ENCODE results near the gene KIF5A.
A peak's percentile ranks its signal among the peaks of the same experiment; 100 is the strongest.
"Not testable (repeated sequence)": the region's sequence is repeated elsewhere in the genome, so short reads cannot be mapped to it uniquely, and the experiment has no call there.

KIF5A gene

DNA sequence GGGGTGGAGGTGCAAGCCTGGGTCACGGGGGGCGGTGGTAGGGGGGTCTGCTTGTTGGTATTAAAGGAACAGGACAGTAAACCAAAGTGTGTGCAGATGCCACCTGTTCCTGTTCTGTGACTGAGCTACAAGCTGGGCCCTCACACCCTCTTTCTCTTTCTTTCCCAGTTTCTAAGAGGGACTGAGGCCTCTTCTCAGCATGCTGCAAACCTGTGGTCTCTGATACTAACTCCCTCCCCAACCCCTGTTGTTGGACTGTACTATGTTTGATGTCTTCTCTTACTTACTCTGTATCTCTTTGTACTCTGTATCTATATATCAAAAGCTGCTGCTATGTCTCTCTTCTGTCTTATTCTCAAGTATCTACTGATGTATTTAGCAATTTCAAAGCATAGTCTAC, 34.2 kb downstream of the KIF5A start:
- DNase-seq (ENCODE audit: low spot score) = no peak

DNA sequence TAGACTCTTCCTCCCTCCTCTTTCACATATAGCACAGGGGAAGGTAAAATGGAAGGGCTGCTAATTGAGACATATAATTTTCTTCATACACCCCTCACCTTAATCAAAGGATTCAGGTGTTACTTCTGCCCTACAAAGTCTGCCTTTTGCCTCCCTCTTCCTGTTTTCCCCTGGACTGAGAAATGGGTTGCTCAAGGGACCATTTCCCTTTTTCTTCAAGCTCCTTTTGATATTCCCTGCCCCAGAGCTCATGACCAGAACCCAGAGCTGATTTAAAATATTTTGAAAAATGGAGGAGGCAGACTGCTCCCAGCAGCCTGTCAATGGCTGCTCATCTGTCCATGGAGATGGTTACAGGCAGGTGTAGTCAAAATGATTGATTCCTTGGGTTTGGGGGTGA, 34.8 kb downstream of the KIF5A start:
- DNase-seq (ENCODE audit: low spot score) = no peak

DNA sequence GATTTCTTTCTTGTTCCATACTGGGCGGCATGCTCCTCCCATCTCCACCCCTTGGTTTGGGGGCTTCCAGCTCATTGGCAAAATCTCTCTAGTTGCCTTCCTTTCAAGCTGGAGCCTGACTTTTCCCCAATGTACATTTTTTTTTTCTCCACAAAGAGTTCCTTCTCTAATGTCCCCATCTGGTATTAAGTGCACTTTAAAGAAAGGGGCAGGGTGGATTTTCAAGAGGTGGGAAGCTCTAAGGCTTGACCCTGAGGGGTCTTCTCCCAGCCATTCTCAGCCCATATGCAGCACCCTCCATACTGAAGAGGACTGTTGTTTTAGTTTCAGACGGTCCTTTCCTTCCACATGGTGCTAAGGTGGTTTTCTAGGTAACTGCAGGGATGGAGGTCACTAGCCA, 35.3 kb downstream of the KIF5A start:
- no peak for DNase-seq (ENCODE audit: low spot score)

DNA sequence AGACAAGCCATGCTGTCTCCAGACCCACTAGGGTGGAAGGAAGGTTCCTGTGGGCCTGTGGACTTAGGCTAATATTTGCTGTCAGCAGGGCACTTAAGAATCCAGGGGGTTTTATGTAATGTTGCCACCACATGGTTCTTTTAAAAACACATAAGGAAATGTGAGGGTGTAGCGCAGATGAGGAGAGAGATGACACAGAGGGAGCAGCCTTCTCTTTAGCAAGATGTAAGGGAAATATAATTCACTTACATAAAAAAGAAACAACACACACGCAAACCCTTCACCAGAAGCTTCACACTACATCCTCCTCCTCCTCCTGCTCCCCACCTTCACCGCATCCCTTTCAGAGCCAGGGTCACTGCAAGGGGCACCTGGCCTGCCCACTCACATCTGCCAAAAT, 36.3 kb downstream of the KIF5A start:
- DNase-seq (ENCODE audit: low spot score) = no peak

DNA sequence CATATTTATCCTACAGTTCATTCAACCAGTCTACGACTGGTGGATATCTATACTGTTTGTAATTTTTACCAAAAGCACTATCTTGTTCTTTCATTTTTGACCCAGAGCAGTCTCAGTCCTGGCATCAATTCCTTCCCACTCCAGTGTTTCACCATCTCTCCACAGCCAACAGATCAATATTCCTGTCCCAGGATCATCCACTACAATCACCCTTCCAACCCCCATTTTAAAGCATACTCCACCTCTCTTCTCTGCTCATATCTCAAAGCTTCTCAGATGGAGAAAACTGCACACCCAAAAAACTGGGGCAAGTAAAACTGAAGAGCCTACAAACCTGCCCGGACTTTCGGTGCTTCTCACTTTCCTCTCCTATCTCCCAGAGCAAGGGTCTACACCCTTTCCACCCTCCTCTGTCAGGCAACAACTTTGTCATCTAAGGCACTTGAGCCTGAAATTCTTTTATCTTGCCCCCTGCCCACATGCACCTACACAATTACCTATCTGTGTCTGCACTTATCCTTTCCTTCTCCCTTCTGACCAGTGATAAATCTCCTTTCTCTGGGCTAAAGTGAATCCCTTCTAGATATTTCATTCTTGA, 37.1 kb downstream of the KIF5A start:
- DNase-seq (ENCODE audit: low spot score) = no peak

DNA sequence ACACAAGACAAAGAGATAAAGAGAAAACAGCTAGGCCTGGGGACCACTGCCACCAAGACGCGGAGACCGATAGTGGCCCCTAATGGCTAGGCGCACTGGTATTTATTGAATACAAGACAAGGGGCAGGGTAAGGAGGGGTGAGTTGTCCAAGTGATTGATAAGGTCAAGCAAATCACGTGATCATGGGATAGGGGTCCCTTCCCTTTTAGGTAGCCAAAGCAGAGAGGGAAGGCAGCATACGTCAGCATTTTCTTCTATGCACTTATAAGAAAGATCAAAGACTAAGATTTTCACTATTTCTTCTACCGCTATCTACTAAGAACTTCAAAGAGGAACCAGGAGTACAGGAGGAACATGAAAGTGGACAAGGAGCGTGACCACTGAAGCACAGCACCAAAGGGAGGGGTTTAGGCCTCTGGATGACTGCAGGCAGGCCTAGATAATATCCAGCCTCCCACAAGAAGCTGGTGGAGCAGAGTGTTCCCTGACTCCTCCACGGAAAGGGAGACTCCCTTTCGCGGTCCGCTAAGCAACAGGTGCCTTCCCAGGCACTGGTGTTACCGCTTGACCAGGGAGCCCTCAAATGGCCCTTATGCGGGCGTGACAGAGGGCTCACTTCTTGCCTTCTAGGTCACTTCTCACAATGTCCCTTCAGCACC, 39.2 kb downstream of the KIF5A start:
- DNase-seq (ENCODE audit: low spot score) = not testable (repeated sequence)

DNA sequence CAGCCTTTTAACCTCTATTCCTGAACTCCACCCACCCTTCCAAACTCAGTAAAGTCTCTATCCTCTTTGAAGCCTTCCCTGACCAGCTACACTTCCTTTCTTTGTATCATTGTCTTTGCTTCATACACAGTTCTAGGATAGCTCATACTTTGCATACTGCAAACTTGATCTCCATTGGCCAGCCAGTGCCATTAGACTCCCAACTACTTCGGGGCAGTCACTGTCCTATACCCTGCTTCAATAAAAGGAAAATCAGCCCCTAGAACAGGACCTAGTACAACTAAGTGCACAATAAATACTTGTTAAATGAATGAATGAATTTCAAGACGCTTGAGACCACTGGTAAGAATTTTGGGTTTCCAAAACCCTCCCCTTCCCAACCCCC, 40.6 kb downstream of the KIF5A start:
- no peak for DNase-seq (ENCODE audit: low spot score)

DNA sequence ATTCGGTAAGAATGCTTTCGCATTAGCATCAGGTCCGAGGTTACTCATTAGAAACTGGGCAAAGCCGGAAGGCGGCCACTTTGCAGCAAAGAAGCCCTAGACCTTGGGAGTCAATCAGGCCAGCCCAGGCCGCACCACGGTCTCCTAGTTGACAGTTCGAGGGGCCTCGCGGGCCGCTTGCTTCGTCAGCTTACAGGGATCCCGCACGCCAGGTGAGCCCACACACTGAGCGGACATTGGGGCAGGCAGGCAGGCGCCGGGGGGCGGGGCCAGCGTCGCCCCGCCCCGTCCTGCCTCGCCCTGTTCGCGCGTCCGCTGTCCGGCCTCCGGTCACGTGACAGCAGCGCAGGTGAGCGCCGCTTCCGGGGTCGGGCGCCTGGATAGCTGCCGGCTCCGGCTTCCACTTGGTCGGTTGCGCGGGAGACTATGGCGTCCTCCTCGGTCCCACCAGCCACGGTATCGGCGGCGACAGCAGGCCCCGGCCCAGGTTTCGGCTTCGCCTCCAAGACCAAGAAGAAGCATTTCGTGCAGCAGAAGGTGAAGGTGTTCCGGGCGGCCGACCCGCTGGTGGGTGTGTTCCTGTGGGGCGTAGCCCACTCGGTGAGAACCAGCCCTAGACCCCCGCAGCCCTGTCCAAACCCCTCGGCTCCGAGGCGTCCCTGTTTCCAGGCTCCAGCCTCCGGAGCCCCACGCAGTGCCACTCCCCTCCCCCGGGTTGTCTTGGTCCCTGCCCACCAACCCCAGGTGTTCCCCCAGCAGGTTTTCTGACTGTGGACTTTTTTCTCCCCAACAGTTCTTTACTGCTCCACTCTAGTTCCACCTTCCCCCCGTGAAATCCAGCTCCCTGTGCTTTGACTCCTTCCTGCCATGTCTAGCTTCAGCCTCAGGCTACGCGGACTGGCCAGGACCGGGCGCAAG, 41.3 kb downstream of the KIF5A start, which contains the start of gene PIP4K2C:
PIP4K2C (plus strand) TSS at position 329 of the 918 bp plus-strand sequence; CDS start at position 427, 98 bp downstream.
- DNase-seq (ENCODE audit: low spot score) = peak; percentile 83

DNA sequence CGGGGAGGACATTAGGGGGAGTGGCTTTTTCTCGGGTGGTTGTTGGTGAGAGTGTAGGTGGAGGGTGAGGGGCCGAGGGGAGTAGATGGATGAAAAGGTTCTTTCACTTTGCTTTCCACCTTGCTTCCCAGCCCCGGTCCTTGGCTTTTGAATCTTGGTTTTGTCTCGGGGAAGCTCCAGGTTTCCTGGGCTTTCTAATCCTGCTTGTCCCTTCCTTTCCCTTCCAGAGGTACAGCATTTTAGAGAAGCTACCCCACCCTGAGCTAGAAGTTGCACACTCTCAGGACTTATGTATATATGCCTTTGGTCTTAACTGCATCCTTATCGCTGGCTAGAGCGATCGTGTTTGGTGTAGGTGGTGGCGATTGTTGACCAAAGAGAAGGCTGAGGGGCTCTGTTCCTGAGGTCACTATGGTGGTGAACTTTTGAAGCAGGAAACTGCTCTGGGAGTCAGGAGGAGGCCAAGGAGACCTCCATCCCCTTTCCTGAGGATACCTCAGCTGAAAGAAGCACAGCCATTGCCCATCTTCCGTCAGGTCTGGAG, 42.0 kb downstream of the KIF5A start:
- DNase-seq (ENCODE audit: low spot score) = no peak

DNA sequence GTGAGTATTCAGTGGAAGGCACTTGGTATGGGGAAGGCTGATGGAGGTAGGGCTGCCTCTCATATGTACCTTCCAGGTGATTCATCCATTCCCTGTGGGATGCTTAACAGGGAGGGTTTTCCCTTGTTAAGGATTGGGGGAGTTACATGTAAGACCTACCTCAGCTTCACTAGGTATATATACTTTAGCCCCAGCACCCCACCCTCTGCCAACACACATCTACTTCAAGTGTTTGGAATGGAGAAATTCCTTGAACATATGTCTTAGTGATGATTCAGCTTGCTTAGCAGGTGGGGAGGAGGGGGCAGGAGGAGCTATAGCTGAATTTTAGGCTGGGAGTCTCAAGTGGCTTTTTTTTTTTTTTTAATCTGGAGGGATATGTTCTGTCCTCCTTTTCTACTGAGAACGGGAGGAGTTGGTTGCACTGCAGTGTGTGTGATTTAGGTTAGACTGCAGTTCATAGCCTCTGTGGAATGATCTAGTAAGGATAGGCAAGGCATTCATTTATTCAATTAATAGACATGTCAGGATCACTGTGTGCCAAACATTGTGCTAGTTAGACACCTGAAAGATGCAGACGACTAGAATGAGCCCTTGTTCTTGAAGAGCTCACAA, 42.8 kb downstream of the KIF5A start:
- peak; percentile 38 for DNase-seq (ENCODE audit: low spot score)

DNA sequence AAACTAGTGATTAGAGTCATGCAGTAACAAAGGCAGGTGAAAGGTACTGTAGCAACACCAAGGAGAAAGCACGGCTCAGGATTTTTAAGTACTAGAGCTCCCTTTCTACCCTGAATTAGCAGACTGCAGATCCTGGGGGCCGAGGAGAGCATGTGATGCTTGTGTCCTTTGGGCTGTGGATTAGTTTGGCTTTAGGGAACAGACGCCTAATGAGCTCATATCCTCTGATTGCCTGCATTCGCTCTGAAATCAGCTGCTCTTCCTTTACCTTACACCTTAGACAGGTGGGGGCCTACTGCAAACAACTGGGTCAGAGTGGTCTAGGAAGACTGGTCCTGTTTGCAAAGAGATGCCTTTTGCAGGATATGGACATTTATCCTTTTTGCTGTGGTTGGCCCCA, 43.3 kb downstream of the KIF5A start:
- DNase-seq (ENCODE audit: low spot score) = no peak

DNA sequence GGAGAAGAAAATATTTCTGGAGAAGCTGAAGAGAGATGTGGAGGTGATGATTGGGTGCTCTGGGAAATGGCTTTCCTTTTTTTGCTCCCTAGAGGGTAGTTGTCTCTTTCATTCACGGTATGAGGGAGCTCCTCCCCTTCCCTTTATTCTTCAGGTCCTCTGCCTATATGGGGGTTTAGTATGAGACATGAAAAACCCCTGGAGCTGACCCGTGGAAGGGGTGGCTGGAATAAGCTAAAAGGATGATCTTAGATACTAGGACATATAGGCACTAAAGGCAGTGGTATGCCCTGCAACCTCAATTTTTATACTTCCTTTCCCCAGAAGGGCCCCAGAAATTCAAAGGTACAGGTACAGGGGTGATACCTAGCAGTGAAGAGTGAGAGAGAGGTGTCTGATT, 50.6 kb downstream of the KIF5A start:
- no peak for DNase-seq (ENCODE audit: low spot score)

DNA sequence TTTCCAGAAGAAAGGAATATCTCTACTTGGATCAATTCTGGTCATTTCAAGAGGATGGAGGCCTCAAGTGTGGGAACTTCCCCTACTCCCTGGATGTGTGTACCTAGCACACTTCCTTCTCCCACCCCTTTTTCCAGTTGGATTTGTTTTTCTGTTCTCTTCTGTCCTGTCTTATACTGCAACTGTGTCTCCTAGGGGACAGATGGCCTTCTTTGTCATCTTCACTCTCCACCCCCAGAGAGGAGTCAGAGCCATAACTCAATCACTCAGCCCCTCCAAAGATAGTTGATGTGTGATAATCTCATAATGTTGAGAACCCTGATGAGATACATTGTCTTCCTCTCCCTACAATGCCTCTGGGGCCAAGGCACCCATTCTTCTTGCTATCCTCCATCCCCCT, 52.7 kb downstream of the KIF5A start:
- no peak for DNase-seq (ENCODE audit: low spot score)

DNA sequence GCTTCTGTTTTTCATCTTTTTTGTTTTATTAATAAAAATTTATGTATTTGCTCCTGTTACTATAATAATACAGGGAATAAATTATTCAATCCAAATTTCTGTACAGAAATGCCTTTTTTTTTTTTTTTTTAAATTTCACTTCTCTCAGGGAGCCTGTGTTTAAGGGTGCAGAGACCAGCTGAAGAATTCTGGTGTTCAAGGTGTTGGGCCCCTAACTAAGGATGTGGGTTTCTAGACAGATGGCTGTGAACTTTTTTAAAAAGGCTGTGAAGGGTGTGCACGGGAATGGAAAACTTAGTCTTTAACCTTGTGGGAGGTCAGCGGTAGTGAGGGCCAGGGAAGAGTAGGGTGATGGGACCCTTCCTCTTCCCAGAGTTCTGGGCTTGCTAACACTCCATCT, 53.5 kb downstream of the KIF5A start:
- DNase-seq (ENCODE audit: low spot score) = no peak

DNA sequence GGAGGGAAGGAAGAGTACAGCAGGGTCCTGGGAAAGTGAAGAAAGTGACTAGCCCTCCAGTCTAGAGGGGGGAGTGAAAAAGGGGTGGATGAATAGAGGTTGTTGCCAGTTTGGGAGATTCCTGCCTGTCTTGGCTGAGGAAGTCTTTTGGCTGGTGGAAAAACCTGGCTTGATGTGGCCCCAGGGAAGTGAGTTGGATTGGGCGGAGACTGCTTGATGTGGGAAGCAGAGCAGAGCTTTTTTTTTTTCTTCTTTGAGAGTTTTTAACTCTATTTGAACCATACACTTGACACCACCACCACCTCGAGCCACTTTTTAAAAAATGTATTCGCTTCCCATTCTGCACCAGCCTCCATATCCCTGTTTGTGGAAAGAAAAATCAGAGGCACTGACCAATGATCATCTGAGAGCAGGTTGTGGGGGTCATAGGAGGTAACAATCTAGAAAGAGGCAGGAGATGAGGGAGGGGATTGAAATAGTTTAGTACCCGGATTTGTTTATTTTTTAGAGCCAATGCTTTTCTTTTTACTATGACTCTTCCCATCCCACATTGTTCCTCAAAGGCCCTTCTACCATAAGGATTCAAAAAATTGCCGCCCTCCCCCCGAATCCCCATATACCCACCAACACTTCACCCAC, 54.1 kb downstream of the KIF5A start:
- no peak for DNase-seq (ENCODE audit: low spot score)

DNA sequence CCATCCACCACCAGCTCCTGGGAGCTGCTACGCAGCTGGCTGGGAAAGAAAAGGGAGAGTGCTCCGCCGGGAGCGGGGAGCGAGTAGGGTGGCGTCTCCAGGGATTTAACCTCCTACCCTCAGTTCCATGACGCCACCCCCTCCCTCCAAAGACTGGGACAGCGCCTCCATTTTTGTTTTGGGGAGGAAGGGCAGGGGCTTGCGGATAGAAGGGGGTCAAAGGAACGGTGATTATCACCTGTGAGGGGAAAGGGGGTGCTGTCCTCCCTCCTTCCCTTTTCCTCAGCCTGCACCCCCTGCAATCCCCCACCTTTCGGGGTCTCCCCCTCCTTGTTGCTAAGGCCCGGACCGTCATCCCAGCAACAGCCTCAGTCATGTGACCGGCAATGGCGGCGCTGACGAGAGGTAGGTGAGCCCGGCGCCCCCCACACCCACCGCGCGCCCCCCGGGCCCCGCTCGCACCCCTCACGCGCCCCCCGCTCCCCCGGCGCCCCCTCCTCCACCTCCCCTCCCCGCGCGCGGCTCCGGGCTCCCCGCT, 54.7 kb downstream of the KIF5A start, which contains the start of gene DTX3:
DTX3 (plus strand) TSS at position 371 of the 538 bp plus-strand sequence. CDS start 1,694 bp downstream, outside the sequence.
- DNase-seq (ENCODE audit: low spot score) = no peak

DNA sequence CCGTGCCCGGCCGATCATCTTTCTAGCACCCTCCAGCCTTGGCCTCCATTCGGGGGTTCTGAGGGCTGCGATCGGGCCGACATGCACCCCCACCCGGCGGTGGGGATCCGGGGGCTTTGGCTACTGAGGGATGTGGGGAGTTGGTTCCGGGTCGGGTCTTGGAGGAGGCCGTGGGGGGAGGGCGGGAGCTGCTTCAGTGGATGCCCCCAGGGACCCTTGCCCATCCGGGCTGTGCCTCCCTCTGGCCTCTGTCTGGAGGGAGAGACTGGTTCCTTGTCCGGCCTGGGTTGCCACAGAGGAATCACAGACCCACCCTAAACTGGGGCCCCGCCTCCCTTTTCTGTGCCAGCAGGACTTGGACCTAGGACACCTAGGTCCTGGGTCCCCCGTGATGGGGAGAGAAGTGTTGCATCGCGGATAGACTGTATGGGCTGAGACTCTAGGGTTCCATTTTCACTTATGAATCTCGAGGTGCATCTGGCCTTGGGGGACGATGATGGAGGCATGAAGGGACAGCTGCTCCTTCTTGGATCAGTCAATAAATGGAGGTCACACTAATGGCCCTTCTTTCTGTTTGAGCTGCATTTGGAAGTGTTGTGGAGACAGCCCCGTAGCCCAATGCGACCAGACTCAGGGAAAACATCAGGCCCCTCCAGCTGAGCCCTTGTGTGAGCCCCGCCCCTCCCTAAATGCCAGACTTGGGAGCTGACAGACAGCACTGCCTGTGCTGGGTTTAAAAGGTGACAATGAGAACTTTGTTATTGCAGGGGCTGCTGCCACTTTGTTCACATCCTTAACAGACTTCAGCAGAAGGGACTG, 55.4 kb downstream of the KIF5A start:
- no peak for DNase-seq (ENCODE audit: low spot score)

DNA sequence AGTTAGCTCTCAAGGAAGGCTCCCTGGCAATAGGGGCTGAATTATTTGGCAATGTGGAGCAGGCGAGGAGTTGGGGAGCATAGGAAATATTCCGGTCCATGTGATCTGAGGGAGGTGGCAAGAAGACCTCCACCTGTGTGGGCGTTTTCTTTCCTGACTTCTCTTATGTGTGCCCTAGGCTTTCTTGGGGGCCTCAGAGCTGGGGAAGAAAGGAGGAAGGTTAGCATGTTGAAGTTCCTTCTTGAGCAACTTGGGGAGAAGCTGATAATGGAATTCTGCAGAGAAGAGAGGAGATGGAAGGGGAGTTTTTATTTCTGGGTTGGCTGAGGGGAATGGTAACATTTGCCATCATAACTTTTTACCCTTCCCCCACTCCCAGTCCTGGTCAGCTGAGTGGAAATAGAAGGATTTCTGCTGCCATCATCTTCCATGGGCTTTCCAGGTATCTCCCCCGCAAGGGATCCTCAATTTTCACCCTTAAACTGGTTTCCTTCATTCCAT, 56.0 kb downstream of the KIF5A start:
- DNase-seq (ENCODE audit: low spot score) = no peak

DNA sequence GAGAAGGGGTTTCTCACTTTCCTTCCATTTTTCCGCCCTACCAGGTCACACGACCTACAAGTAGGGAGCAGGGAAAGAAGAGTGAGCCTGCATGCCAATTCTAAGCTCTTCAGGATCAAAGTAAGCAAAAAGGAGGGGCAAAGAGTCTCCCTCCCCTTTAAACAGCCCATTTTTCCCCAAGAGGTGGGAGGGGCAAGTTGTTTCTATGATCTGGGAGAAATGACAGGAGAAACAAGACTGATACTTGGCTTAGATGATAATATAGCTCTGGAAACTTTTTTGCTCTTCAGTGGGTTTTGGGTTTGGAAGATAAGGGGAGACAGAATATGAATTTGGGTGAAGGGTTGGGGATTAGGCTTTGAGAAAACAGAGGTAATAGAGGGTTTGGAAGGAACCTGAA, 56.6 kb downstream of the KIF5A start:
- no peak for DNase-seq (ENCODE audit: low spot score)

DNA sequence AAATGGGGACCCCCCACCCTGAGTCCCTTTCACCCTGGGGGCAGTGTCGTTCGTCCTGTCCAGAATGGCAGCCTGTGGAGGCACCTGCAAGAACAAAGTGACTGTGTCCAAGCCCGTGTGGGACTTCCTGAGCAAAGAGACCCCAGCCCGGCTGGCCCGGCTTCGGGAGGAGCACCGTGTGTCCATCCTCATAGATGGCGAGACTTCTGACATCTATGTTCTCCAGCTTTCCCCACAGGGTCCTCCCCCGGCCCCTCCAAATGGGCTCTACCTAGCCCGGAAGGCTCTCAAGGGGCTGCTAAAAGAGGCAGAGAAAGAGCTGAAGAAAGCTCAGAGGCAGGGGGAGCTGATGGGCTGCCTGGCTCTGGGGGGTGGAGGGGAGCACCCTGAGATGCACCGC, 57.0 kb downstream of the KIF5A start:
- no peak for DNase-seq (ENCODE audit: low spot score)

All from RKO (cell line).